A549 (cell line): ENCODE data around the gene ZBP1. TPM values are rescaled to one million over a fixed set of nuclear protein-coding genes. Genes with fewer than 3 reads are reported as not detected.

Experiments
- ATAC-seq, 2 experiments: fragments of 200-7000 bp in 1 of 2; fragments of >200 bp in 1 of 2; cut with Nextera tagmentation in 1 of 2; cut with Tn5 transposase in 1 of 2; 3 replicates each; pipeline versions ENCODE4 v1.8.0 to v1.9.1; 2018 to 2020; ENCODE audit warnings: mild to moderate bottlenecking in 1 of 2, moderate library complexity in 1 of 2
- CTCF ChIA-PET: fragments of 300-600 bp; sonication (Branson Sonifier 250); formaldehyde crosslinking; extraction: SDS; loops from one replicate; lab custom pipeline; 2021; ENCODE audit warnings: antibody characterized with exemption, inconsistent platforms; lab: Yijun Ruan, JAX
- POLR2A ChIA-PET: fragments of 350-600 bp; formaldehyde crosslinking; extraction: SDS; loops from one replicate; lab custom pipeline; 2021; ENCODE audit warnings: antibody characterized with exemption, inconsistent platforms; lab: Yijun Ruan, JAX
- DNase-seq, 2 experiments: peaks; one replicate each; pipeline versions ENCODE4 v3.0.0 to v3.0.0-alpha.2; 2011 to 2016; ENCODE audit warnings: low read depth in 1 of 2, low spot score in 1 of 2
- FAIRE-seq: peaks from 2 replicates; lab custom pipeline; 2011; peaks lifted over from hg19 to GRCh38; lab: Jason Lieb, UNC
- H3K27ac ChIP-seq, 2 experiments: fragments of >200 bp; sonication (Bioruptor Twin); formaldehyde crosslinking; 3 replicates each; pipeline ENCODE4 v1.5.1; 2016 to 2017
- H3K4me1 ChIP-seq: fragments of >200 bp; sonication (Bioruptor Twin); formaldehyde crosslinking; 3 replicates; pipeline ENCODE4 v1.6.1; 2016
- H3K4me2 ChIP-seq: fragments of >200 bp; sonication (Bioruptor Twin); formaldehyde crosslinking; 3 replicates; pipeline ENCODE4 v1.6.1; 2016
- H3K4me3 ChIP-seq: fragments of >200 bp; sonication (Bioruptor Twin); formaldehyde crosslinking; 3 replicates; pipeline ENCODE4 v1.5.1; 2016
- H3K9me3 ChIP-seq: fragments of >200 bp; sonication (Bioruptor Twin); formaldehyde crosslinking; 3 replicates; pipeline ENCODE4 v1.6.1; 2016
- CBX2 ChIP-seq: fragments of 200-600 bp; sonication (generic); IDR thresholded peaks from 2 replicates; pipeline ENCODE4 v1.6.1; 2016; ENCODE audit warnings: low read depth, mild to moderate bottlenecking, borderline replicate concordance
- EHF ChIP-seq: fragments of 250-450 bp; sonication (Bioruptor Pico); IDR thresholded peaks from 2 replicates; pipeline ENCODE4 v1.5.0; 2020; ENCODE audit warnings: mild to moderate bottlenecking
- EHMT2 ChIP-seq: fragments of 200-600 bp; sonication (generic); IDR thresholded peaks from 2 replicates; pipeline ENCODE4 v1.6.1; 2016; ENCODE audit warnings: antibody characterized with exemption, low read depth, mild to moderate bottlenecking, moderate library complexity
- FOSL2 ChIP-seq, 2 experiments: fragments of 450-650 bp in 1 of 2; fragments of >200 bp in 1 of 2; sonication (Bioruptor Twin) in 1 of 2; formaldehyde crosslinking; IDR thresholded peaks; 2 replicates each; pipeline versions ENCODE4 v1.5.0 to v1.6.1; 2016 to 2020; ENCODE audit warnings: mild to moderate bottlenecking in 1 of 2, moderate library complexity in 1 of 2
- GATA3 ChIP-seq: IDR thresholded peaks from 2 replicates; pipeline ENCODE4 v1.6.1; 2012; ENCODE audit warnings: borderline replicate concordance
- HOXB5 ChIP-seq: fragments of 250-450 bp; sonication (Bioruptor Pico); IDR thresholded peaks from 2 replicates; pipeline ENCODE4 v1.5.0; 2020; ENCODE audit warnings: mild to moderate bottlenecking, moderate library complexity
- JUN ChIP-seq, 2 experiments: fragments of >200 bp; sonication (Bioruptor Twin); formaldehyde crosslinking; IDR thresholded peaks; 2 replicates in 1 of 2; 3 replicates in 1 of 2; pipeline ENCODE4 v1.6.1; 2016 to 2017
- JUNB ChIP-seq: fragments of >200 bp; sonication (Bioruptor Twin); formaldehyde crosslinking; IDR thresholded peaks from 2 replicates; pipeline ENCODE4 v1.6.1; 2016
- KDM1A ChIP-seq: fragments of 200-600 bp; sonication (generic); IDR thresholded peaks from 2 replicates; pipeline ENCODE4 v1.6.1; 2016; ENCODE audit warnings: low read depth, mild to moderate bottlenecking
- KDM5A ChIP-seq: fragments of 200-600 bp; sonication (generic); IDR thresholded peaks from 2 replicates; pipeline ENCODE4 v1.6.1; 2016; ENCODE audit warnings: antibody characterized with exemption, mild to moderate bottlenecking
- MAFK ChIP-seq: fragments of 450-650 bp; IDR thresholded peaks from 2 replicates; pipeline ENCODE4 v1.6.1; 2014; ENCODE audit not compliant: partially characterized antibody
- RAD21 ChIP-seq, 2 experiments: fragments of >200 bp in 1 of 2; sonication (Bioruptor Twin) in 1 of 2; formaldehyde crosslinking in 1 of 2; IDR thresholded peaks in 1 of 2; conservative IDR thresholded peaks in 1 of 2; 2 replicates in 1 of 2; 3 replicates in 1 of 2; pipeline ENCODE4 v1.6.1; 2012 to 2018; ENCODE audit warnings: inconsistent platforms in 1 of 2
- RARB ChIP-seq: fragments of 250-450 bp; sonication (Bioruptor Pico); IDR thresholded peaks from 2 replicates; pipeline ENCODE4 v1.8.0; 2021; ENCODE audit warnings: mild to moderate bottlenecking, moderate library complexity
- RFX5 ChIP-seq: fragments of 450-650 bp; IDR thresholded peaks from 2 replicates; pipeline ENCODE4 v1.7.1; 2014; ENCODE audit warnings: antibody characterized with exemption, mild to moderate bottlenecking, moderate library complexity
- RNF2 ChIP-seq: fragments of 200-600 bp; sonication (generic); IDR thresholded peaks from 2 replicates; pipeline ENCODE4 v1.6.1; 2016; ENCODE audit warnings: low read depth, mild to moderate bottlenecking, antibody characterized with exemption, moderate library complexity, borderline replicate concordance
- TP53 ChIP-seq: fragments of 250-450 bp; sonication (Bioruptor Pico); IDR thresholded peaks from 2 replicates; pipeline ENCODE4 v1.5.0; 2021; ENCODE audit warnings: mild to moderate bottlenecking, moderate library complexity
- ZFP36 ChIP-seq: fragments of 450-650 bp; IDR thresholded peaks from 2 replicates; pipeline ENCODE4 v1.6.1; 2014; ENCODE audit warnings: borderline replicate concordance; ENCODE audit not compliant: partially characterized antibody
- ZSCAN20 ChIP-seq: fragments of 250-450 bp; sonication (Bioruptor Pico); IDR thresholded peaks from 2 replicates; pipeline ENCODE4 v1.8.0; 2022; ENCODE audit warnings: mild to moderate bottlenecking, moderate library complexity
- WGBS: methylation state at CpG from one replicate; pipeline ENCODE4 v1.1.6; 2017; ENCODE audit errors: missing lambda C conversion rate; 5-methylcytosine and 5-hydroxymethylcytosine counted together
- polyA plus RNA-seq, 4 experiments: library from polyadenylated mRNA; depleted of rRNA in 3 of 4; stranded (reverse); fragments of >200 nt; fragmentation: RNase III in 1 of 4; extraction: RNeasy Plus Mini Kit Qiagen cat#74134 plus additional on column Dnase treatment in 1 of 4; gene quantifications; 2 replicates in 3 of 4; 3 replicates in 1 of 4; pipeline ENCODE4 v1.2.3, GENCODE V29; 2011 to 2017
- TF ChIP-seq, protein P1 (sequence below): fragments of 250-450 bp; sonication (Bioruptor Pico); IDR thresholded peaks from 2 replicates; pipeline ENCODE4 v1.5.0; 2020; ENCODE audit warnings: low read depth, mild to moderate bottlenecking, moderate library complexity
- TF ChIP-seq, protein P2 (sequence below): fragments of 450-650 bp; IDR thresholded peaks from 2 replicates; pipeline ENCODE4 v1.6.1; 2014; ENCODE audit warnings: antibody characterized with exemption
- TF ChIP-seq, protein P3 (sequence below): fragments of >200 bp; sonication (Bioruptor Twin); formaldehyde crosslinking; IDR thresholded peaks from 3 replicates; pipeline ENCODE4 v1.5.1; 2016
- TF ChIP-seq, protein P4 (sequence below): fragments of >200 bp; sonication (Bioruptor Twin); formaldehyde crosslinking; IDR thresholded peaks from 2 replicates; pipeline ENCODE4 v1.6.1; 2016
- TF ChIP-seq, protein P5 (sequence below): fragments of 200-600 bp; sonication (generic); IDR thresholded peaks from 2 replicates; pipeline ENCODE4 v1.6.1; 2016; ENCODE audit warnings: antibody characterized with exemption, mild to moderate bottlenecking, moderate library complexity
- TF ChIP-seq, protein P6 (sequence below): IDR thresholded peaks from 2 replicates; pipeline ENCODE4 v1.6.1; 2012; ENCODE audit warnings: low read depth, borderline replicate concordance

The ZBP1 gene
- polyA plus RNA-seq, 2 of the 4 experiments (the other 2 are of a cell fraction), result 0.05 TPM; not detected in 1

DNA sequence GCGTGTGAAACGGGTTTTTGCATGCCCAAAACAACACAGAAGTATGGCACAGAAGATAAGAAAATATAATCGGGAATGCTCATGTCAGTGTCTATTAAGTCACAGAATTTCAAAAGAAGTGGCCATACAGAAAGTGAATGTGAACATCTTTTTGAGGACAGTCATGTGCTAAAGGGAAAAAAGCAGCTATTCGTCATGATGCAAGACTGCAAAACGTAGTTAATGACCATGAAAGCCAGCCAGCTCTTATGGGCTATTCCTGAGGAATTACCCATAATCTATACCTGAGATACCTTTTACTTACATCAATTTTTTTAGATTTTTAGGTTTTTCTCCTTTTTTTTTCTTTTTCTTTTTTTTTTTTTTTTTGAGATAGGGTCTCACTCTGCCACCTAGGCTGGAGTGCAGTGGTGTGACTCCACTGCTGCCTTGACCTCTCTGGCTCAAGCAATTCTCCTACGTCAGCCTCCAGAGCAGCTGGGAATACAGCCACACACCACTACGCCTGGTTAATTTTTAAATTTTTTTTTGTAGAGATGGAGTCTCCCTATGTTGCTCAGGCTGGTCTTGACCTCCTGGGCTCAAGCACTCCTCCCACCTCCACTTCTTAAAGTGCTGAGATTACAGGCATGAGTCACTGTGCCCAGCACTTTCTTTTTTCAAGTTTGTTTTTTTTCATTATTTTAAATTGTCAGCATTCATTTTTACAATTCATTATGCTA, 18.1 kb upstream of the ZBP1 start:
- ChIA-PET CTCF (interaction anchor here (0.6 to 5.6 kb wide), 7 partner anchors 8 to 572 kb away, joined by 3 to 25 read pairs (median 5); no protein-coding TSS in a partner anchor), POLR2A (interaction anchor here (0.9 kb wide), 1 partner anchor 16 kb away, joined by 4 read pairs; no protein-coding TSS in a partner anchor)
- Histone ChIP-seq H3K27ac (peak overlapping the region; percentile 66 to 82), H3K9me3 (peaks cover 15% of the 10 kb centered on the region), H3K4me2 (peak overlapping the region; percentile 77), H3K4me1 (peaks cover 18% of the 10 kb centered on the region), H3K4me3 (peak overlapping the region; percentile 14; the same call in 2 of the 3 replicates)
- peak in 1 of 2 experiments; percentile 82 for DNase-seq
- FAIRE-seq, result no peak
- TF ChIP-seq ZFP36 (no peak), RAD21 (conservative IDR thresholded peaks at IDR 0.05 in 1 of 2, IDR thresholded peaks at IDR 0.05 in 1 of 2) (0 out of 5 replicates have a peak, but pooled peaks of 1 of the 2 experiments have one; percentile 11), EHMT2 (no peak), RARB (no peak), FOSL2 (IDR thresholded peaks at IDR 0.05) (0 out of 2 replicates have a peak, but pooled peaks have one; percentile 39), FOSL2 (CRISPR knock-in tag; IDR thresholded peaks at IDR 0.05) (peak; percentile 69), RFX5 (no peak), JUN (IDR thresholded peaks at IDR 0.05) (peak in 1 of 2 experiments; percentile 47; a peak in 1 of 5 replicates), JUNB (peak; percentile 50; the same call in 1 of the 2 replicates), KDM1A (no peak), MAFK (no peak)
- 42% methylated on average over 7 of the region's 7 CpGs for WGBS
- ATAC-seq, result peak; percentile 93 to 99

DNA sequence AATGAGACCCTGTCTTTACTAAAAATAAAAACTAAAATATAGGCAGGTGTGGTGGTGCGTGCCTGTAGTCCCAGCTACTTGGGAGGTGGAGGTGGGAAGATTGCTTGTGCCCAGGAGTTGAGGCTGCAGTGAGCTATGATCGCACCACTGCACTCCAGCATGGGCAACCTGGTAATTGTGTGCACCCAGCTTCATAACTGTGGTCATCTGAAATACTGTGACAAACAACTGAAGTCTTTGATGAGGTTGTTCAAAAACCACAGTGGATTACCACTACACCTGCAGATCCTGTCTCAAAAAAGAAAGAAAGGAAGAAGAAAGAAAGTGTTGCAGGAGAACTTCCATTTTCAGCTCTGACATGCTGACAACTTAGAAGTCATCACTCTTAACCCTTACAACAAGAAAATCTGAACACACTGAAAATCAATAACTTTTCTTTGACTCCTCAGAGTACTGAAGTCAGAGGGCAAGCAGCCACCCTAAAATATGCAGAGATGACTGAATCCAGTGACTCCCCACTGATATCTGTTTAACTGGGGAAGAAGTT, 13.8 kb upstream of the ZBP1 start:
- TF ChIP-seq, protein P1, sequence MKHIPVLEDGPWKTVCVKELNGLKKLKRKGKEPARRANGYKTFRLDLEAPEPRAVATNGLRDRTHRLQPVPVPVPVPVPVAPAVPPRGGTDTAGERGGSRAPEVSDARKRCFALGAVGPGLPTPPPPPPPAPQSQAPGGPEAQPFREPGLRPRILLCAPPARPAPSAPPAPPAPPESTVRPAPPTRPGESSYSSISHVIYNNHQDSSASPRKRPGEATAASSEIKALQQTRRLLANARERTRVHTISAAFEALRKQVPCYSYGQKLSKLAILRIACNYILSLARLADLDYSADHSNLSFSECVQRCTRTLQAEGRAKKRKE (CRISPR knock-in tag), result no peak
- TF ChIP-seq, protein P2, sequence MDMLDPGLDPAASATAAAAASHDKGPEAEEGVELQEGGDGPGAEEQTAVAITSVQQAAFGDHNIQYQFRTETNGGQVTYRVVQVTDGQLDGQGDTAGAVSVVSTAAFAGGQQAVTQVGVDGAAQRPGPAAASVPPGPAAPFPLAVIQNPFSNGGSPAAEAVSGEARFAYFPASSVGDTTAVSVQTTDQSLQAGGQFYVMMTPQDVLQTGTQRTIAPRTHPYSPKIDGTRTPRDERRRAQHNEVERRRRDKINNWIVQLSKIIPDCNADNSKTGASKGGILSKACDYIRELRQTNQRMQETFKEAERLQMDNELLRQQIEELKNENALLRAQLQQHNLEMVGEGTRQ, result no peak
- TF ChIP-seq, protein P3, sequence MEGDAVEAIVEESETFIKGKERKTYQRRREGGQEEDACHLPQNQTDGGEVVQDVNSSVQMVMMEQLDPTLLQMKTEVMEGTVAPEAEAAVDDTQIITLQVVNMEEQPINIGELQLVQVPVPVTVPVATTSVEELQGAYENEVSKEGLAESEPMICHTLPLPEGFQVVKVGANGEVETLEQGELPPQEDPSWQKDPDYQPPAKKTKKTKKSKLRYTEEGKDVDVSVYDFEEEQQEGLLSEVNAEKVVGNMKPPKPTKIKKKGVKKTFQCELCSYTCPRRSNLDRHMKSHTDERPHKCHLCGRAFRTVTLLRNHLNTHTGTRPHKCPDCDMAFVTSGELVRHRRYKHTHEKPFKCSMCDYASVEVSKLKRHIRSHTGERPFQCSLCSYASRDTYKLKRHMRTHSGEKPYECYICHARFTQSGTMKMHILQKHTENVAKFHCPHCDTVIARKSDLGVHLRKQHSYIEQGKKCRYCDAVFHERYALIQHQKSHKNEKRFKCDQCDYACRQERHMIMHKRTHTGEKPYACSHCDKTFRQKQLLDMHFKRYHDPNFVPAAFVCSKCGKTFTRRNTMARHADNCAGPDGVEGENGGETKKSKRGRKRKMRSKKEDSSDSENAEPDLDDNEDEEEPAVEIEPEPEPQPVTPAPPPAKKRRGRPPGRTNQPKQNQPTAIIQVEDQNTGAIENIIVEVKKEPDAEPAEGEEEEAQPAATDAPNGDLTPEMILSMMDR, result no peak
- TF ChIP-seq ZSCAN20 (CRISPR knock-in tag) (no peak), GATA3 (no peak), CBX2 (no peak), RNF2 (no peak), EHF (CRISPR knock-in tag) (no peak), MAFK (no peak), JUN (IDR thresholded peaks at IDR 0.05) (no peak), HOXB5 (CRISPR knock-in tag) (no peak), EHMT2 (no peak), KDM5A (no peak), KDM1A (no peak), TP53 (CRISPR knock-in tag) (no peak)
- TF ChIP-seq, protein P4, sequence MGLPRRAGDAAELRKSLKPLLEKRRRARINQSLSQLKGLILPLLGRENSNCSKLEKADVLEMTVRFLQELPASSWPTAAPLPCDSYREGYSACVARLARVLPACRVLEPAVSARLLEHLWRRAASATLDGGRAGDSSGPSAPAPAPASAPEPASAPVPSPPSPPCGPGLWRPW, result no peak
- TF ChIP-seq, protein P5, sequence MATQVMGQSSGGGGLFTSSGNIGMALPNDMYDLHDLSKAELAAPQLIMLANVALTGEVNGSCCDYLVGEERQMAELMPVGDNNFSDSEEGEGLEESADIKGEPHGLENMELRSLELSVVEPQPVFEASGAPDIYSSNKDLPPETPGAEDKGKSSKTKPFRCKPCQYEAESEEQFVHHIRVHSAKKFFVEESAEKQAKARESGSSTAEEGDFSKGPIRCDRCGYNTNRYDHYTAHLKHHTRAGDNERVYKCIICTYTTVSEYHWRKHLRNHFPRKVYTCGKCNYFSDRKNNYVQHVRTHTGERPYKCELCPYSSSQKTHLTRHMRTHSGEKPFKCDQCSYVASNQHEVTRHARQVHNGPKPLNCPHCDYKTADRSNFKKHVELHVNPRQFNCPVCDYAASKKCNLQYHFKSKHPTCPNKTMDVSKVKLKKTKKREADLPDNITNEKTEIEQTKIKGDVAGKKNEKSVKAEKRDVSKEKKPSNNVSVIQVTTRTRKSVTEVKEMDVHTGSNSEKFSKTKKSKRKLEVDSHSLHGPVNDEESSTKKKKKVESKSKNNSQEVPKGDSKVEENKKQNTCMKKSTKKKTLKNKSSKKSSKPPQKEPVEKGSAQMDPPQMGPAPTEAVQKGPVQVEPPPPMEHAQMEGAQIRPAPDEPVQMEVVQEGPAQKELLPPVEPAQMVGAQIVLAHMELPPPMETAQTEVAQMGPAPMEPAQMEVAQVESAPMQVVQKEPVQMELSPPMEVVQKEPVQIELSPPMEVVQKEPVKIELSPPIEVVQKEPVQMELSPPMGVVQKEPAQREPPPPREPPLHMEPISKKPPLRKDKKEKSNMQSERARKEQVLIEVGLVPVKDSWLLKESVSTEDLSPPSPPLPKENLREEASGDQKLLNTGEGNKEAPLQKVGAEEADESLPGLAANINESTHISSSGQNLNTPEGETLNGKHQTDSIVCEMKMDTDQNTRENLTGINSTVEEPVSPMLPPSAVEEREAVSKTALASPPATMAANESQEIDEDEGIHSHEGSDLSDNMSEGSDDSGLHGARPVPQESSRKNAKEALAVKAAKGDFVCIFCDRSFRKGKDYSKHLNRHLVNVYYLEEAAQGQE, result no peak
- TF ChIP-seq, protein P6, sequence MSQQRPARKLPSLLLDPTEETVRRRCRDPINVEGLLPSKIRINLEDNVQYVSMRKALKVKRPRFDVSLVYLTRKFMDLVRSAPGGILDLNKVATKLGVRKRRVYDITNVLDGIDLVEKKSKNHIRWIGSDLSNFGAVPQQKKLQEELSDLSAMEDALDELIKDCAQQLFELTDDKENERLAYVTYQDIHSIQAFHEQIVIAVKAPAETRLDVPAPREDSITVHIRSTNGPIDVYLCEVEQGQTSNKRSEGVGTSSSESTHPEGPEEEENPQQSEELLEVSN, result no peak
- TF ChIP-seq, all 56 proteins: peak for 0
- ATAC-seq (no peak), FAIRE-seq (no peak), DNase-seq (no peak)
- Histone ChIP-seq H3K27ac (no peak overlapping the region), H3K4me2 (no peak overlapping the region), H3K4me3 (no peak overlapping the region), H3K4me1 (peaks cover 11% of the 10 kb centered on the region), H3K9me3 (peaks cover 15% of the 10 kb centered on the region)
- ChIA-PET POLR2A (interaction anchor here (0.6 kb wide), 1 partner anchor 34 kb away, joined by 4 read pairs; no protein-coding TSS in a partner anchor), CTCF (interaction anchor here (4.6 kb wide), 1 partner anchor 11 kb away, joined by 27 read pairs; no protein-coding TSS in a partner anchor)
- 63% methylated on average over 2 of the region's 2 CpGs for WGBS
